HFFc6 (cell line): ENCODE measurements around the gene HOXA3. TPM values are rescaled to one million over a fixed set of nuclear protein-coding genes. Genes with fewer than 3 reads are reported as not detected.
A peak's percentile ranks its signal among the peaks of the same experiment; 100 is the strongest.

Experiments
- DNase-seq: peaks from one replicate; pipeline ENCODE4 v3.0.0-alpha.2; 2018
- H3K27ac Mint-ChIP-seq: 2 replicates; pipeline ENCODE4 v1.8.0; 2020; ENCODE audit warnings: mild to moderate bottlenecking, mixed read lengths
- H3K27me3 Mint-ChIP-seq: 2 replicates; pipeline ENCODE4 v1.8.0; 2021; ENCODE audit warnings: mild to moderate bottlenecking, moderate library complexity, mixed read lengths; ENCODE audit not compliant: insufficient read depth
- H3K36me3 Mint-ChIP-seq: 2 replicates; pipeline ENCODE4 v1.8.0; 2021; ENCODE audit warnings: low read depth, mixed read lengths
- H3K4me1 Mint-ChIP-seq: 2 replicates; pipeline ENCODE4 v1.8.0; 2020; ENCODE audit warnings: low read depth, mixed read lengths
- H3K4me3 Mint-ChIP-seq: 2 replicates; pipeline ENCODE4 v1.8.0; 2020; ENCODE audit warnings: mild to moderate bottlenecking, moderate library complexity, mixed read lengths
- H3K9me3 Mint-ChIP-seq: 2 replicates; pipeline ENCODE4 v1.8.0; 2020; ENCODE audit warnings: mild to moderate bottlenecking, mixed read lengths
- total RNA-seq, 6 experiments: library from RNA; stranded (reverse); fragmentation: NEBNext Ultra II Directional; extraction: Animal tissue kit (Norgen Biotek cat#: 25700); gene quantifications; 2 replicates in 1 of 6; 3 replicates in 5 of 6; pipeline ENCODE4 v1.2.3, GENCODE V29; 2021
- TF ChIP-seq, protein P1 (sequence below): fragments of 200-600 bp; sonication (generic); IDR thresholded peaks from 2 replicates; pipeline ENCODE4 v1.5.0; 2021; ENCODE audit warnings: antibody characterized with exemption, mild to moderate bottlenecking

Gene HOXA3
- total RNA-seq, 6 experiments from 2014 or later, result 0.33 to 1.9 (median 1.1) TPM

GRCh38 chr7:27111751-27112277 lies 40.6 kb downstream of the HOXA3 start:
- H3K27ac Mint-ChIP-seq, result no peak overlapping the region
- TF ChIP-seq, protein P1, sequence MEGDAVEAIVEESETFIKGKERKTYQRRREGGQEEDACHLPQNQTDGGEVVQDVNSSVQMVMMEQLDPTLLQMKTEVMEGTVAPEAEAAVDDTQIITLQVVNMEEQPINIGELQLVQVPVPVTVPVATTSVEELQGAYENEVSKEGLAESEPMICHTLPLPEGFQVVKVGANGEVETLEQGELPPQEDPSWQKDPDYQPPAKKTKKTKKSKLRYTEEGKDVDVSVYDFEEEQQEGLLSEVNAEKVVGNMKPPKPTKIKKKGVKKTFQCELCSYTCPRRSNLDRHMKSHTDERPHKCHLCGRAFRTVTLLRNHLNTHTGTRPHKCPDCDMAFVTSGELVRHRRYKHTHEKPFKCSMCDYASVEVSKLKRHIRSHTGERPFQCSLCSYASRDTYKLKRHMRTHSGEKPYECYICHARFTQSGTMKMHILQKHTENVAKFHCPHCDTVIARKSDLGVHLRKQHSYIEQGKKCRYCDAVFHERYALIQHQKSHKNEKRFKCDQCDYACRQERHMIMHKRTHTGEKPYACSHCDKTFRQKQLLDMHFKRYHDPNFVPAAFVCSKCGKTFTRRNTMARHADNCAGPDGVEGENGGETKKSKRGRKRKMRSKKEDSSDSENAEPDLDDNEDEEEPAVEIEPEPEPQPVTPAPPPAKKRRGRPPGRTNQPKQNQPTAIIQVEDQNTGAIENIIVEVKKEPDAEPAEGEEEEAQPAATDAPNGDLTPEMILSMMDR, result no peak

DNA sequence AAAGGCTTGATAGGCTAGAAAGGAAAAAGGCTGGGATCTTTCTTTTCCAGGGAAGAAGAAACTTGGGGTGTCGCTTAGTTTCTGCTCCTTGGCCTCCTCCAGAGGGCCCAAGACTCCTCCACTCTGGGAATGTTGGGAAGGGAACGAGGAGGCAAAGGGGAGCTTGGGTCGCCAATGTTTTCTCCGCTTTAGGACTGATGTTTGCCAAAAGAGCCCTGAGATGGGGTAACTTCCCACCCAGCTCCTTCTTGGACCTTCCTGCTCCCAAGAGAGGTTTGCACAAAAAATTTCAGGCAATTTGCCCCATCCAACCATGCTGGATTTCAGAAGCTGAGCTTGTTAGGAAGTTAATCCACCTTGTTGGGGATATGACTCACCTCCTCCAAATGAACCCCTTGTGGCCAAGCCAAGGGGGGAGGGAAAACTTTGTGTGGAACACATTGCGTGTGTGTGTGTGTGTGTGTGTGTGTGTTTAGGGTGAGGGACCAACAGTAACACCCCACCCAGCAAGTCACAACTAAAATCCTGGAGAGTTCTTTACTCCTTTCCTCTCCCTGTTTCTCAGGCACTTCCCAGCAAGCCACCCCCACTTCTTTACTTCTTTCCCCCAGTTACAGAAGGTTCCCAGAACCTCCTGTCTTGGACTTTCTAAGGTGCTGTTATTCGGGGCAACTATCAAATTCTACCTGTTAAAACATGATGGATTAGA lies 41.2 kb downstream of the HOXA3 start:
- Mint-ChIP-seq H3K36me3 (peaks cover 8% of the 10 kb centered on the region; the same call in 1 of the 2 replicates), H3K27me3 (peaks cover 12% of the 10 kb centered on the region), H3K4me1 (peaks cover 39% of the 10 kb centered on the region), H3K9me3 (no peaks in the 10 kb centered on the region), H3K4me3 (peak overlapping the region; percentile 22; the same call in 1 of the 2 replicates), H3K27ac (no peak overlapping the region)
- no peak for DNase-seq
- TF ChIP-seq, protein P1, result no peak

More at GRCh38 chr7:27111751-27112277, 40.6 kb downstream of the HOXA3 start:
- H3K27me3 Mint-ChIP-seq, result peaks cover 12% of the 10 kb centered on the region
- no peaks in the 10 kb centered on the region for H3K9me3 Mint-ChIP-seq
- no peak overlapping the region for H3K4me3 Mint-ChIP-seq
- H3K36me3 Mint-ChIP-seq, result peaks cover 8% of the 10 kb centered on the region; the same call in 1 of the 2 replicates
- H3K4me1 Mint-ChIP-seq, result peaks cover 36% of the 10 kb centered on the region
- DNase-seq, result no peak

DNA sequence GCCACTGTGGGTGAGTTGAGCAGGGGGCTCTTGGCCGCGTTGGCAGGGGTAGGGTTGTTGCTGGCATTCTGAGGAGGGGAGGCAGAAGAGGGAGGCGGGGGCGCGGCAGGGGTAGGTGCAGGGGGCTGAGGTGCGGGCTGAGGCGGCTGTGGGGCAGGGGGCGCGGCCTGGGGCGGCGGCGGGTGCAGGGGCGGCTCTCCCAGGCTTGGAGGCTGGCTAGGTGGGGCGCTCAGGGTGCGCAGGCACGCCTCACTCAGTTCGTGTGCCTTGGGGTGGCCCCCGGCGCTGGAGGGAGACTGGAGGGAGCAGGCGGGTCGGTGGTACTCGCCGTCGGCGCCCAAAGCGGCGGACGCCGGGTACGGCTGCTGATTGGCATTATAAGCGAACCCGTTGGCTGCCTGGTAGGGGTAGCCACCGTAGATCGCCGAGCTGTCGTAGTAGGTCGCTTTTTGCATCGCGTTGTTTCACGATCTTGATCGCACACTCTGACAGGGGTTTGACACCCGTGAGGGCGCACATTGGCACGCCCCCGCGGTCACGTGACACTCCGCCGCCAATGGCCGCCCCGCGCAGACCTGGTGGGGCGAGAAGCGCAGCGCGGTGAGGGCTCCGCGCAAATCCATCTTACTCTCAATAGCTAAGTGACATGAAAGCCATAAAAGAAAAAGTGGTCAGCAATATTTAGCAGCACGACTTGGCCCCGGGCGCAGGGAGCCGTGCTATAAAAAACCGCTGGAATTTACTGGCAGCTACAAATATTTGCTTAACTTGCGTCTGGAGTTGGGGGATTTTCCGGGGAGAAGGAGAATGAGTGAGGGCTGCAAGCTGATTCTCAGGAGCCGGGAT lies 42.0 kb downstream of the HOXA3 start:
- no peaks in the 10 kb centered on the region for H3K9me3 Mint-ChIP-seq

GRCh38 chr7:27109466-27110185 lies 42.8 kb downstream of the HOXA3 start:
- no peak for DNase-seq
- TF ChIP-seq, protein P1, result no peak
- H3K4me3 Mint-ChIP-seq, result no peak overlapping the region
- no peaks in the 10 kb centered on the region for H3K9me3 Mint-ChIP-seq
- no peak overlapping the region for H3K27ac Mint-ChIP-seq
- H3K36me3 Mint-ChIP-seq, result peaks cover 8% of the 10 kb centered on the region; the same call in 1 of the 2 replicates
- peaks cover 13% of the 10 kb centered on the region for H3K27me3 Mint-ChIP-seq
- H3K4me1 Mint-ChIP-seq, result peaks cover 34% of the 10 kb centered on the region

More for the DNA sequence above, 42.0 kb downstream of the HOXA3 start:
- H3K4me1 Mint-ChIP-seq, result peaks cover 42% of the 10 kb centered on the region
- peak overlapping the region; percentile 22; the same call in 1 of the 2 replicates for H3K4me3 Mint-ChIP-seq
- H3K36me3 Mint-ChIP-seq, result peaks cover 8% of the 10 kb centered on the region; the same call in 1 of the 2 replicates
- peak; percentile 21 for DNase-seq
- peaks cover 8% of the 10 kb centered on the region for H3K27me3 Mint-ChIP-seq
- H3K27ac Mint-ChIP-seq, result no peak overlapping the region
- TF ChIP-seq, protein P1, result no peak
